ENCODE data around the gene MAP3K1. TPM values are rescaled to one million over a fixed set of nuclear protein-coding genes. Genes with fewer than 3 reads are reported as not detected.

Gene MAP3K1
- total RNA-seq, 1 experiment from 2014 or later = 26.1 TPM

- H3K4me2 ChIP-seq = peak overlapping the region; percentile 77
- H2AFZ ChIP-seq = peak overlapping the region; percentile 99
- H3F3A ChIP-seq (ENCODE audit: insufficient read depth, low read depth) = peaks cover 5% of the 10 kb centered on the region; the same call in 1 of the 2 replicates
- H3K4me1 ChIP-seq (replicated peaks; ENCODE audit: insufficient read depth) = peaks cover 12% of the 10 kb centered on the region
- CTCF ChIA-PET = interaction anchor here (0.6 to 1.3 kb wide), 4 partner anchors 9 to 263 kb away, joined by 3 to 12 read pairs (median 6); partner anchors contain the start of gene GPBP1
- no peaks in the 10 kb centered on the region for H3K9me2 ChIP-seq (ENCODE audit: insufficient read depth)
- peak overlapping the region; percentile 85 for H3K27ac ChIP-seq
- DNase-seq = no peak
- H3K27me3 ChIP-seq (ENCODE audit: insufficient read depth, low read depth) = no peaks in the 10 kb centered on the region
- intact Hi-C loops (cut with micrococcal nuclease; ENCODE audit: unreplicated experiment) = loop anchor here (5.0 kb wide), 1 partner anchor 42 kb away; the partner anchor contains the start of gene MIER3
- no peak for TF ChIP-seq EZH2 (IDR thresholded peaks at IDR 0.05; ENCODE audit: low read depth)
- no peak for TF ChIP-seq CTCF (conservative IDR thresholded peaks at IDR 0.05)
- no peaks in the 10 kb centered on the region for H4K20me1 ChIP-seq (ENCODE audit: insufficient read depth)
- POLR2A ChIA-PET (ENCODE audit: unreplicated experiment) = interaction anchor here (0.5 to 0.7 kb wide), 8 partner anchors 8 to 1603 kb away, joined by 3 to 5 read pairs (median 4); partner anchors contain the start of gene DHX29
- no peaks in the 10 kb centered on the region for H3K36me3 ChIP-seq (ENCODE audit: low read depth)
- H3K4me3 ChIP-seq = peak overlapping the region; percentile 98
- no peaks in the 10 kb centered on the region for H3K9me3 ChIP-seq (ENCODE audit: insufficient read depth, low read depth)
- no peaks in the 10 kb centered on the region for H3K79me2 ChIP-seq (ENCODE audit: low read depth)
- BruUV-seq (replicated peaks) = TSS peak; percentile 82
Observed at GRCh38 chr5:56910210-56910965, 95.0 kb downstream of the MAP3K1 start.

GRCh38 chr5:56913766-56914165 is 98.4 kb downstream of the MAP3K1 start:
- CTCF ChIA-PET = interaction anchor here (0.6 to 1.0 kb wide), 2 partner anchors 257 to 316 kb away, joined by 3 read pairs; no protein-coding TSS in a partner anchor
- H4K20me1 ChIP-seq (ENCODE audit: insufficient read depth) = no peaks in the 10 kb centered on the region
- no peaks in the 10 kb centered on the region for H3K79me2 ChIP-seq (ENCODE audit: low read depth)
- no peak for DNase-seq
- intact Hi-C loops (cut with micrococcal nuclease; ENCODE audit: unreplicated experiment) = loop anchor here (5.0 kb wide), 1 partner anchor 39 kb away; the partner anchor contains the start of gene MIER3
- no peak overlapping the region for H3K4me2 ChIP-seq
- H3K27ac ChIP-seq = no peak overlapping the region
- H3F3A ChIP-seq (ENCODE audit: insufficient read depth, low read depth) = peaks cover 3% of the 10 kb centered on the region; the same call in 1 of the 2 replicates
- H3K27me3 ChIP-seq (ENCODE audit: insufficient read depth, low read depth) = no peaks in the 10 kb centered on the region
- H3K36me3 ChIP-seq (ENCODE audit: low read depth) = no peaks in the 10 kb centered on the region
- H2AFZ ChIP-seq = no peak overlapping the region
- no peaks in the 10 kb centered on the region for H3K9me2 ChIP-seq (ENCODE audit: insufficient read depth)
- no peak overlapping the region for H3K4me3 ChIP-seq
- H3K9me3 ChIP-seq (ENCODE audit: insufficient read depth, low read depth) = no peaks in the 10 kb centered on the region
- POLR2A ChIA-PET (ENCODE audit: unreplicated experiment) = no interaction called here
- TF ChIP-seq EZH2 (IDR thresholded peaks at IDR 0.05; ENCODE audit: low read depth) (no peak), CTCF (conservative IDR thresholded peaks at IDR 0.05) (no peak)
- H3K4me1 ChIP-seq (replicated peaks; ENCODE audit: insufficient read depth) = peaks cover 6% of the 10 kb centered on the region
- no TSS peak for BruUV-seq (replicated peaks)

- Histone ChIP-seq H3K27ac (no peak overlapping the region), H3K27me3 (ENCODE audit: insufficient read depth, low read depth) (no peaks in the 10 kb centered on the region), H3K9me2 (ENCODE audit: insufficient read depth) (no peaks in the 10 kb centered on the region), H3K36me3 (ENCODE audit: low read depth) (no peaks in the 10 kb centered on the region), H3K4me3 (no peak overlapping the region), H3K9me3 (ENCODE audit: insufficient read depth, low read depth) (no peaks in the 10 kb centered on the region), H3K4me1 (replicated peaks; ENCODE audit: insufficient read depth) (peaks cover 6% of the 10 kb centered on the region), H4K20me1 (ENCODE audit: insufficient read depth) (no peaks in the 10 kb centered on the region), H2AFZ (no peak overlapping the region), H3K4me2 (no peak overlapping the region), H3K79me2 (ENCODE audit: low read depth) (no peaks in the 10 kb centered on the region), H3F3A (ENCODE audit: insufficient read depth, low read depth) (no peaks in the 10 kb centered on the region)
- BruUV-seq (replicated peaks) = no TSS peak
- no peak for DNase-seq
- ChIA-PET POLR2A (ENCODE audit: unreplicated experiment) (no interaction called here), CTCF (no interaction called here)
- TF ChIP-seq CTCF (conservative IDR thresholded peaks at IDR 0.05) (no peak), EZH2 (IDR thresholded peaks at IDR 0.05; ENCODE audit: low read depth) (no peak)
- intact Hi-C loops (cut with micrococcal nuclease; ENCODE audit: unreplicated experiment) = loop anchor here (5.0 kb wide), 1 partner anchor 38 kb away; the partner anchor contains the start of gene MIER3
Observed at GRCh38 chr5:56914678-56915077, 99.3 kb downstream of the MAP3K1 start.
